CD4-positive, alpha-beta T cell treated with Interleukin-6 for 4 hours (primary cell): ENCODE results near the gene CCNL1.
"Not testable (repeated sequence)": the region's sequence is repeated elsewhere in the genome, so short reads cannot be mapped to it uniquely, and the experiment has no call there.

Source experiments
- DNase-seq: peaks from one replicate; pipeline ENCODE4 v3.0.0-alpha.2; 2020; ENCODE audit warnings: mixed read lengths

CCNL1 gene

GRCh38 chr3:157159762-157160657, at the start of gene CCNL1:
Gene CCNL1, minus strand, starts transcription at chr3:157160147. Its CDS starts 53 bp downstream, at chr3:157160094.
- peak; percentile 97 for DNase-seq

GRCh38 chr3:157204880-157205279, 44.9 kb upstream of the CCNL1 start:
- no peak for DNase-seq

- DNase-seq: no peak
These were observed 44.5 kb upstream of the CCNL1 start for GRCh38 chr3:157204431-157204830.

GRCh38 chr3:157201648-157202278, 41.8 kb upstream of the CCNL1 start:
- no peak for DNase-seq

GRCh38 chr3:157199841-157200240, 39.9 kb upstream of the CCNL1 start:
- DNase-seq: no peak

GRCh38 chr3:157195965-157196364, 36.0 kb upstream of the CCNL1 start:
- no peak for DNase-seq

- DNase-seq: not testable (repeated sequence)
These were observed 31.2 kb upstream of the CCNL1 start for GRCh38 chr3:157191149-157191548.

- no peak for DNase-seq
These were observed 30.5 kb upstream of the CCNL1 start for GRCh38 chr3:157190380-157190872.

GRCh38 chr3:157188391-157188790, 28.4 kb upstream of the CCNL1 start:
- DNase-seq: no peak

GRCh38 chr3:157182879-157183278, 22.9 kb upstream of the CCNL1 start:
- no peak for DNase-seq

GRCh38 chr3:157180262-157180661, 20.3 kb upstream of the CCNL1 start:
- no peak for DNase-seq

GRCh38 chr3:157179365-157179803, 19.4 kb upstream of the CCNL1 start:
- no peak for DNase-seq

- not testable (repeated sequence) for DNase-seq
These were observed 18.8 kb upstream of the CCNL1 start for GRCh38 chr3:157178503-157179364.

- DNase-seq: not testable (repeated sequence)
These were observed 18.0 kb upstream of the CCNL1 start for GRCh38 chr3:157177801-157178453.

- no peak for DNase-seq
These were observed 17.0 kb upstream of the CCNL1 start for GRCh38 chr3:157176934-157177333.

GRCh38 chr3:157175691-157176507, 16.0 kb upstream of the CCNL1 start:
- DNase-seq: peak; percentile 27

GRCh38 chr3:157174649-157175498, 14.9 kb upstream of the CCNL1 start:
- DNase-seq: peak; percentile 99

GRCh38 chr3:157174290-157174648, 14.3 kb upstream of the CCNL1 start:
- peak; percentile 25 for DNase-seq

- not testable (repeated sequence) for DNase-seq
These were observed 13.4 kb upstream of the CCNL1 start for GRCh38 chr3:157173343-157173742.

GRCh38 chr3:157172746-157173145, 12.8 kb upstream of the CCNL1 start:
- no peak for DNase-seq
